ENCODE data around the gene MYB.

Gene MYB

GRCh38 chr6:135196739-135197510 lies 15.8 kb downstream of the MYB start:
- DNase-seq (ENCODE audit: low read depth): no peak
- TF ChIP-seq, protein P1, sequence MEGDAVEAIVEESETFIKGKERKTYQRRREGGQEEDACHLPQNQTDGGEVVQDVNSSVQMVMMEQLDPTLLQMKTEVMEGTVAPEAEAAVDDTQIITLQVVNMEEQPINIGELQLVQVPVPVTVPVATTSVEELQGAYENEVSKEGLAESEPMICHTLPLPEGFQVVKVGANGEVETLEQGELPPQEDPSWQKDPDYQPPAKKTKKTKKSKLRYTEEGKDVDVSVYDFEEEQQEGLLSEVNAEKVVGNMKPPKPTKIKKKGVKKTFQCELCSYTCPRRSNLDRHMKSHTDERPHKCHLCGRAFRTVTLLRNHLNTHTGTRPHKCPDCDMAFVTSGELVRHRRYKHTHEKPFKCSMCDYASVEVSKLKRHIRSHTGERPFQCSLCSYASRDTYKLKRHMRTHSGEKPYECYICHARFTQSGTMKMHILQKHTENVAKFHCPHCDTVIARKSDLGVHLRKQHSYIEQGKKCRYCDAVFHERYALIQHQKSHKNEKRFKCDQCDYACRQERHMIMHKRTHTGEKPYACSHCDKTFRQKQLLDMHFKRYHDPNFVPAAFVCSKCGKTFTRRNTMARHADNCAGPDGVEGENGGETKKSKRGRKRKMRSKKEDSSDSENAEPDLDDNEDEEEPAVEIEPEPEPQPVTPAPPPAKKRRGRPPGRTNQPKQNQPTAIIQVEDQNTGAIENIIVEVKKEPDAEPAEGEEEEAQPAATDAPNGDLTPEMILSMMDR (IDR thresholded peaks at IDR 0.05; ENCODE audit: low read length, missing control alignments): no peak
- H3K4me3 ChIP-seq (replicated peaks; ENCODE audit: low read depth, low read length): no peak overlapping the region

DNA sequence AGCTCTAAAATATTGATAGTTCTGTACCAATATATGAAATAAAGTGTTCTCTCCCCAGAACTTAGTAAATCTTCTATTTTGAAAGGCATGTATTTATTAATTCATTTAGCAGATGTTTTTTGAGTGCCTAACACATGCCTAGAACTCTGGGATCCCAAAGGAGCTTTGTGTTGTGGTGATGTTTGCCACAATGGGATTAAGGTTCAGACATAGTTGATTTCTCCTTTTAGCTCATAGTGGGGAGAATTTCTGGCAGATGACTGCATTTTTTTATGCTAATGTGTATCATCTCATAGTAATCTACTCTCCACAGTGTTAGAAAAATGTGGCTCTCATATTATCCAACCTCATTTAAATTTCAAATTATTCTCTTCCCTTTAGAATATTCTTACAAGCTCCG lies 21.7 kb downstream of the MYB start:
- DNase-seq (ENCODE audit: low read depth): no peak
- no peak overlapping the region for H3K4me3 ChIP-seq (replicated peaks; ENCODE audit: low read depth, low read length)
- TF ChIP-seq, protein P1 (IDR thresholded peaks at IDR 0.05; ENCODE audit: low read length, missing control alignments): no peak

- H3K4me3 ChIP-seq (replicated peaks; ENCODE audit: low read depth, low read length): no peak overlapping the region
- no peak for DNase-seq (ENCODE audit: low read depth)
- TF ChIP-seq, protein P1 (IDR thresholded peaks at IDR 0.05; ENCODE audit: low read length, missing control alignments): no peak
Observed at GRCh38 chr6:135204951-135205350, 23.8 kb downstream of the MYB start.

DNA sequence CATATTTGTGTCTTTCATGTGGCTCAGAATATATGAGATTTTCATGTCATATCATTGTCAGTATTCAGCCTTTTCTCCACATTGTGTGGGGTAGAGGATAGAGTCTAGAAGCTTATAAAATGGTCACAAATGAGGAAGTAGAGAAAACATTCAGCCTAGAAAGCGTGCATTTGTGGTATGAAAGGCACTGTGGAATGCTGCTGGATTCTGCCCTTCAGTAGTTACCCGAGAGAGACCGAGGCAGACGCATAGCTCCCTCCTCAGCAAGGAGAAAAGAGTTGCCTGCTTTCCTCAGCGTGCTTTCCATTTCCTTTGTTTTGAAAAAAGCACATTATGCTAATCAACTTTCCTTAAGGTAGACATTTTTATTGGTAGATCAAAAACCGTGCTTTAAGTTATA lies 28.7 kb downstream of the MYB start:
- no peak for DNase-seq (ENCODE audit: low read depth)
- H3K4me3 ChIP-seq (replicated peaks; ENCODE audit: low read depth, low read length): no peak overlapping the region
- TF ChIP-seq, protein P1 (IDR thresholded peaks at IDR 0.05; ENCODE audit: low read length, missing control alignments): no peak

DNA sequence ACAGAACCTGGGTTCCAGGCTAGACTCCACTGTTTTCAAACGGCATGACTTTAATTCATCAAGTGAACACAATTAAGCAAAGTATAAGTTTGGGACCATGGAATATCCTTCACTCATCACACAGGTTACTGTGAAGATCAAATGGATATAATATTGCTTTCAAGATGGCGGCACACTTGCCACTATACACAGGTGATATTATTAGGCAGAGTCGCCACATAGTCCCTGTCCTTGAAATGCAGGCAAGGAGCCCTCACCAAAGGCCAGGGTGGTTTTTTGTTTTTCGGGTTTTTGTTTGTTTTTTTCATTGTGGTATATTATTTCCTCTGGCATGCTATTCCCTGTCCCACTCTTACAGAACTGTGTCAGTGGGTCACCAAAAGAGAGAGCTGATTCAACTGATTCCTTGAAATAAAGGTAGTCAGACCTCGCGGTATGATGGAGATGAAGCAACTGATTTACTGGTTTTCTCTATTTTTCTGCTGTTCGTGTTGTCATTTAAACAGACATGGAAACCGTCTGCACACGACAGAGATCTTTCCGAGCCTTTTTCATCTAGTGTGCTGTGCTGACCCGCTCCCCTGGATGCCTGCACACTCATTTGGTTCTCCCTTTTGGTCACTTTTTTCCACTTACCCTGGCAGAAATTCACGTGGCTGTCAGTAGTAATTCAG lies 29.7 kb downstream of the MYB start:
- TF ChIP-seq, protein P1 (IDR thresholded peaks at IDR 0.05; ENCODE audit: low read length, missing control alignments): no peak
- no peak overlapping the region for H3K4me3 ChIP-seq (replicated peaks; ENCODE audit: low read depth, low read length)
- DNase-seq (ENCODE audit: low read depth): no peak

DNA sequence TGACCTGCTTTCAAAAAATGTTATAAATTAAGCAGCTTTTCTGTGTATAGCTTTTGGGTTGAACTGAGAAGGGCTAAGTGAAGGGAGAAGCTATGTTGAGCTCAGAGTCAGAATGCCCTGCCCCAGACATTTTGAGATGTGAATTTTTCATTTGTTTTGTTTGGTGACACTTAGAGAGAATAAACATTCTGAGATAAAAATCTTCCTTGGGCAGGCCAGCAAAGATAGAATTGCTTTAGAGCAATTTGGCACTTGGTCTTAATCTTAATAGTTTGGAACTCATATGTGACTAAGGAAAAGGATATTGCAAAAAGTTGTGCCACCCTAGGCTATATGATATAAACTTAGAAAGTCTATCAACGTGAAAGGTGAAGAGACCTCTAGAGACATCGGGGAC lies 30.2 kb downstream of the MYB start:
- TF ChIP-seq, protein P1 (IDR thresholded peaks at IDR 0.05; ENCODE audit: low read length, missing control alignments): no peak
- no peak for DNase-seq (ENCODE audit: low read depth)
- no peak overlapping the region for H3K4me3 ChIP-seq (replicated peaks; ENCODE audit: low read depth, low read length)

Measured in fibroblast of pulmonary artery (primary cell).